Activated T-helper 9 cell treated with anti-CD3 and anti-CD28 coated beads, Interleukin-2, amount 50 U/mL, for 16 hours (primary cell): ENCODE results near the gene HPCAL1.

Source experiments
- DNase-seq: peaks from one replicate; pipeline ENCODE4 v3.0.0-alpha.2; 2020; ENCODE audit warnings: low read depth

HPCAL1 gene

GRCh38 chr2:10466801-10467200 lies 164.1 kb downstream of the HPCAL1 start:
- DNase-seq: no peak

- DNase-seq: no peak
These were observed 164.7 kb downstream of the HPCAL1 start for GRCh38 chr2:10467401-10467800.

- no peak for DNase-seq
These were observed 166.6 kb downstream of the HPCAL1 start for GRCh38 chr2:10469301-10469700.

- DNase-seq: no peak
These were observed 167.4 kb downstream of the HPCAL1 start for GRCh38 chr2:10469955-10470608.

GRCh38 chr2:10471046-10471571 lies 168.4 kb downstream of the HPCAL1 start:
- no peak for DNase-seq

GRCh38 chr2:10471955-10472354 lies 169.3 kb downstream of the HPCAL1 start:
- no peak for DNase-seq

GRCh38 chr2:10473121-10473756 lies 170.5 kb downstream of the HPCAL1 start:
- no peak for DNase-seq

- DNase-seq: no peak
These were observed 172.6 kb downstream of the HPCAL1 start for GRCh38 chr2:10475221-10475722.

GRCh38 chr2:10475811-10476660 lies 173.3 kb downstream of the HPCAL1 start:
- DNase-seq: no peak

- DNase-seq: no peak
These were observed 174.2 kb downstream of the HPCAL1 start for GRCh38 chr2:10476723-10477442.
